ENCODE measurements around the gene CACNG3.

GRCh38 chr16:24208710-24209109, 47.4 kb upstream of the CACNG3 start:
- TF ChIP-seq GATA2 (IDR thresholded peaks at IDR 0.05; ENCODE audit: low read depth, low read length) (no peak), GATA3 (IDR thresholded peaks at IDR 0.05; ENCODE audit: low read depth, low read length) (no peak)

All from SH-SY5Y (cell line).